Hepatocyte (in vitro differentiated cells): Measurements from ENCODE around the gene NSL1.

Experiments
- EZH2 ChIP-seq: fragments of 200-600 bp; sonication (generic); IDR thresholded peaks from 2 replicates; pipeline ENCODE4 v1.6.1; 2016; ENCODE audit warnings: antibody characterized with exemption, mild to moderate bottlenecking, borderline replicate concordance
- EZH2phosphoT487 ChIP-seq: fragments of 200-600 bp; sonication (generic); IDR thresholded peaks from one replicate; pipeline ENCODE4 v1.6.1; 2018; ENCODE audit warnings: antibody characterized with exemption, mild to moderate bottlenecking, low read depth, moderate library complexity; ENCODE audit not compliant: unreplicated experiment, severe bottlenecking
- TF ChIP-seq, protein P1 (sequence below): fragments of 200-600 bp; sonication (generic); IDR thresholded peaks from 2 replicates; pipeline ENCODE4 v1.5.1; 2016; ENCODE audit warnings: antibody characterized with exemption, mild to moderate bottlenecking; ENCODE audit not compliant: poor library complexity

DNA sequence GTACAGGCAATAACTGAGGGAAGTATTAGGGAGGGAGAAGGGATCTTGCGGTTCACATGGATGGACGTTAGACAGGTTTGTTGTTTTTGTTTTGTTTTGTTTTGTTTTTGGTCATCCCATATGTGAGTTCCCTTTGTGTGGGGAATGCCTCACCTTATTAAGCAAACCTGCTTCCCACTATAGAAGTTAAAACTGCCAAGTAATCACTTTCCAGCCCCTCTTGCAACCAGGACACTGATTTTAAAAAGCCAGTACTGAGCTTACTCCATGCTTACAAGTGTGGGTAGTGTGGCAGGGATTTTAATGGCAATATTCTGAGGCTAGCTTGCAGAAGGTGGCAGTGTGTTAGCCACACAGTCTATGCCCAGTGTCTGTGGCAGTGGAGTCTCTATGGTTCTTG is 29.4 kb upstream of the NSL1 start:
- no peak for TF ChIP-seq EZH2
- TF ChIP-seq, protein P1, sequence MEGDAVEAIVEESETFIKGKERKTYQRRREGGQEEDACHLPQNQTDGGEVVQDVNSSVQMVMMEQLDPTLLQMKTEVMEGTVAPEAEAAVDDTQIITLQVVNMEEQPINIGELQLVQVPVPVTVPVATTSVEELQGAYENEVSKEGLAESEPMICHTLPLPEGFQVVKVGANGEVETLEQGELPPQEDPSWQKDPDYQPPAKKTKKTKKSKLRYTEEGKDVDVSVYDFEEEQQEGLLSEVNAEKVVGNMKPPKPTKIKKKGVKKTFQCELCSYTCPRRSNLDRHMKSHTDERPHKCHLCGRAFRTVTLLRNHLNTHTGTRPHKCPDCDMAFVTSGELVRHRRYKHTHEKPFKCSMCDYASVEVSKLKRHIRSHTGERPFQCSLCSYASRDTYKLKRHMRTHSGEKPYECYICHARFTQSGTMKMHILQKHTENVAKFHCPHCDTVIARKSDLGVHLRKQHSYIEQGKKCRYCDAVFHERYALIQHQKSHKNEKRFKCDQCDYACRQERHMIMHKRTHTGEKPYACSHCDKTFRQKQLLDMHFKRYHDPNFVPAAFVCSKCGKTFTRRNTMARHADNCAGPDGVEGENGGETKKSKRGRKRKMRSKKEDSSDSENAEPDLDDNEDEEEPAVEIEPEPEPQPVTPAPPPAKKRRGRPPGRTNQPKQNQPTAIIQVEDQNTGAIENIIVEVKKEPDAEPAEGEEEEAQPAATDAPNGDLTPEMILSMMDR = no peak
- no peak for TF ChIP-seq EZH2phosphoT487
